ENCODE results near the gene KLHDC7B.
A peak's percentile ranks its signal among the peaks of the same experiment; 100 is the strongest.

The KLHDC7B gene

GRCh38 chr22:50545522-50546325 lies at the start of gene KLHDC7B:
Gene KLHDC7B (plus strand): TSS chr22:50545899. CDS start chr22:50546244, 345 bp downstream.
- peak within 1 kb of the TSS; percentile 84 for H3K27ac Mint-ChIP-seq
- no peaks in the 10 kb centered on the region for H3K9me3 Mint-ChIP-seq
- DNase-seq (ENCODE audit: low spot score): no peak
- H3K4me3 Mint-ChIP-seq: peak within 1 kb of the TSS; percentile 67
- H3K4me1 Mint-ChIP-seq (ENCODE audit: low read depth): peaks cover 41% of the 10 kb centered on the region
- no peaks in the 10 kb centered on the region for H3K36me3 Mint-ChIP-seq (ENCODE audit: low read depth)
- H3K27me3 Mint-ChIP-seq (ENCODE audit: low read depth): no peaks in the 10 kb centered on the region

- no peak for DNase-seq (ENCODE audit: low spot score)
- no peak overlapping the region for H3K27ac Mint-ChIP-seq
- H3K4me3 Mint-ChIP-seq: no peak overlapping the region
- H3K27me3 Mint-ChIP-seq (ENCODE audit: low read depth): no peaks in the 10 kb centered on the region
- no peaks in the 10 kb centered on the region for H3K9me3 Mint-ChIP-seq
- peaks cover 1% of the 10 kb centered on the region for H3K36me3 Mint-ChIP-seq (ENCODE audit: low read depth)
- H3K4me1 Mint-ChIP-seq (ENCODE audit: low read depth): peaks cover 4% of the 10 kb centered on the region
Measured at GRCh38 chr22:50497093-50497492, 48.6 kb upstream of the KLHDC7B start.

- Mint-ChIP-seq H3K9me3 (no peaks in the 10 kb centered on the region), H3K36me3 (ENCODE audit: low read depth) (peaks cover 2% of the 10 kb centered on the region), H3K4me3 (no peak overlapping the region), H3K4me1 (ENCODE audit: low read depth) (peaks cover 4% of the 10 kb centered on the region), H3K27me3 (ENCODE audit: low read depth) (no peaks in the 10 kb centered on the region), H3K27ac (no peak overlapping the region)
- peak; percentile 57 for DNase-seq (ENCODE audit: low spot score)
Measured at GRCh38 chr22:50498322-50498890, 47.3 kb upstream of the KLHDC7B start.

GRCh38 chr22:50500452-50500851 lies 45.2 kb upstream of the KLHDC7B start:
- peaks cover 4% of the 10 kb centered on the region for H3K4me1 Mint-ChIP-seq (ENCODE audit: low read depth)
- H3K4me3 Mint-ChIP-seq: no peak overlapping the region
- H3K27me3 Mint-ChIP-seq (ENCODE audit: low read depth): no peaks in the 10 kb centered on the region
- H3K9me3 Mint-ChIP-seq: no peaks in the 10 kb centered on the region
- no peak overlapping the region for H3K27ac Mint-ChIP-seq
- H3K36me3 Mint-ChIP-seq (ENCODE audit: low read depth): peaks cover 2% of the 10 kb centered on the region
- DNase-seq (ENCODE audit: low spot score): no peak

GRCh38 chr22:50502096-50502495 lies 43.6 kb upstream of the KLHDC7B start:
- Mint-ChIP-seq H3K4me3 (no peak overlapping the region), H3K4me1 (ENCODE audit: low read depth) (peaks cover 4% of the 10 kb centered on the region), H3K36me3 (ENCODE audit: low read depth) (peaks cover 5% of the 10 kb centered on the region), H3K27me3 (ENCODE audit: low read depth) (no peaks in the 10 kb centered on the region), H3K9me3 (no peaks in the 10 kb centered on the region), H3K27ac (peak overlapping the region; percentile 20)
- DNase-seq (ENCODE audit: low spot score): no peak

GRCh38 chr22:50502628-50503474 lies 42.8 kb upstream of the KLHDC7B start:
- H3K4me1 Mint-ChIP-seq (ENCODE audit: low read depth): peaks cover 4% of the 10 kb centered on the region
- no peaks in the 10 kb centered on the region for H3K9me3 Mint-ChIP-seq
- no peak for DNase-seq (ENCODE audit: low spot score)
- no peak overlapping the region for H3K4me3 Mint-ChIP-seq
- H3K36me3 Mint-ChIP-seq (ENCODE audit: low read depth): peaks cover 8% of the 10 kb centered on the region
- H3K27ac Mint-ChIP-seq: no peak overlapping the region
- no peaks in the 10 kb centered on the region for H3K27me3 Mint-ChIP-seq (ENCODE audit: low read depth)

- no peaks in the 10 kb centered on the region for H3K4me1 Mint-ChIP-seq (ENCODE audit: low read depth)
Measured at GRCh38 chr22:50503475-50504145, 42.1 kb upstream of the KLHDC7B start.

GRCh38 chr22:50504369-50505211 lies 41.1 kb upstream of the KLHDC7B start:
- Mint-ChIP-seq H3K4me3 (no peak overlapping the region), H3K36me3 (ENCODE audit: low read depth) (peaks cover 11% of the 10 kb centered on the region), H3K9me3 (no peaks in the 10 kb centered on the region), H3K27me3 (ENCODE audit: low read depth) (no peaks in the 10 kb centered on the region), H3K27ac (no peak overlapping the region), H3K4me1 (ENCODE audit: low read depth) (peaks cover 9% of the 10 kb centered on the region)
- no peak for DNase-seq (ENCODE audit: low spot score)

More at GRCh38 chr22:50503475-50504145, 42.1 kb upstream of the KLHDC7B start:
- H3K27me3 Mint-ChIP-seq (ENCODE audit: low read depth): no peaks in the 10 kb centered on the region
- peaks cover 8% of the 10 kb centered on the region for H3K36me3 Mint-ChIP-seq (ENCODE audit: low read depth)
- H3K9me3 Mint-ChIP-seq: no peaks in the 10 kb centered on the region
- DNase-seq (ENCODE audit: low spot score): no peak
- no peak overlapping the region for H3K27ac Mint-ChIP-seq
- no peak overlapping the region for H3K4me3 Mint-ChIP-seq

- H3K9me3 Mint-ChIP-seq: no peaks in the 10 kb centered on the region
- H3K4me3 Mint-ChIP-seq: peak overlapping the region; percentile 43
- no peak overlapping the region for H3K27ac Mint-ChIP-seq
- H3K36me3 Mint-ChIP-seq (ENCODE audit: low read depth): peaks cover 12% of the 10 kb centered on the region
- no peak for DNase-seq (ENCODE audit: low spot score)
- no peaks in the 10 kb centered on the region for H3K27me3 Mint-ChIP-seq (ENCODE audit: low read depth)
- peaks cover 10% of the 10 kb centered on the region for H3K4me1 Mint-ChIP-seq (ENCODE audit: low read depth)
Measured at GRCh38 chr22:50505276-50505775, 40.4 kb upstream of the KLHDC7B start.

- H3K27me3 Mint-ChIP-seq (ENCODE audit: low read depth): no peaks in the 10 kb centered on the region
- H3K4me1 Mint-ChIP-seq (ENCODE audit: low read depth): peaks cover 10% of the 10 kb centered on the region
- H3K27ac Mint-ChIP-seq: peak overlapping the region; percentile 36
- H3K4me3 Mint-ChIP-seq: peak overlapping the region; percentile 99
- peaks cover 12% of the 10 kb centered on the region for H3K36me3 Mint-ChIP-seq (ENCODE audit: low read depth)
- no peak for DNase-seq (ENCODE audit: low spot score)
- no peaks in the 10 kb centered on the region for H3K9me3 Mint-ChIP-seq
Measured at GRCh38 chr22:50505776-50506610, 39.7 kb upstream of the KLHDC7B start.

- peaks cover 12% of the 10 kb centered on the region for H3K36me3 Mint-ChIP-seq (ENCODE audit: low read depth)
- no peak for DNase-seq (ENCODE audit: low spot score)
- H3K27ac Mint-ChIP-seq: peak overlapping the region; percentile 94
- H3K27me3 Mint-ChIP-seq (ENCODE audit: low read depth): no peaks in the 10 kb centered on the region
- peak overlapping the region; percentile 99 for H3K4me3 Mint-ChIP-seq
- no peaks in the 10 kb centered on the region for H3K9me3 Mint-ChIP-seq
- peaks cover 10% of the 10 kb centered on the region for H3K4me1 Mint-ChIP-seq (ENCODE audit: low read depth)
Measured at GRCh38 chr22:50506611-50507420, 38.9 kb upstream of the KLHDC7B start.
